ENCODE data around the gene COX6A1. TPM values are rescaled to one million over a fixed set of nuclear protein-coding genes. Genes with fewer than 3 reads are reported as not detected.

COX6A1 gene
- total and polyA plus RNA-seq, 2 experiments from 2014 or later, result 422 to 1,484 TPM

DNA sequence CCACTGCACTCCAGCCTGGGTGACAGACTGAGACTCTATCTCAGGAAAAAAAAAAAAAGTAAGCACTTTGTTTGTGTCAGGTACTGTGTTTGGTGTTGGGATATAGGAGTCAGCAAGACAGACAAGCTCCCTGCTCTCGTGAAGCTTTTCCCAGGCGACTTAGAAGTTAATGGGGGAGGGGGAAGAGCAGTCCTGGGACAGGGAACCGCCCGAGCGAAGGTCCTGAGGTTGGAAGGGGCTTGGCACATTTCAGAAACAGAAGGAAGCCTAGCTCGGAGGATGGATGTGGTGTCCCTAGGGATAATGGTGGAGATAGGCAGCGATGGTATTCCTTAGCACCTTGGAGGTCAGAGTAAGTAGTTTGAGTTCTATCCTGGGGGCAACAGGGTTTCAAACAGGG, 8.5 kb upstream of the COX6A1 start (continued):
- no peak for TF ChIP-seq ZNF462 (CRISPR knock-in tag; IDR thresholded peaks at IDR 0.05)
- no peak for TF ChIP-seq CREB1 (CRISPR knock-in tag; IDR thresholded peaks at IDR 0.05; ENCODE audit: low read depth)
- TF ChIP-seq POLR2AphosphoS5 (IDR thresholded peaks at IDR 0.05; ENCODE audit: low read depth), result no peak
- no peak for TF ChIP-seq ZNF331 (CRISPR knock-in tag; IDR thresholded peaks at IDR 0.05; ENCODE audit: low read depth)
- no peak for TF ChIP-seq STAT1 (IDR thresholded peaks at IDR 0.05; ENCODE audit: unreplicated experiment)
- TF ChIP-seq, protein P1, sequence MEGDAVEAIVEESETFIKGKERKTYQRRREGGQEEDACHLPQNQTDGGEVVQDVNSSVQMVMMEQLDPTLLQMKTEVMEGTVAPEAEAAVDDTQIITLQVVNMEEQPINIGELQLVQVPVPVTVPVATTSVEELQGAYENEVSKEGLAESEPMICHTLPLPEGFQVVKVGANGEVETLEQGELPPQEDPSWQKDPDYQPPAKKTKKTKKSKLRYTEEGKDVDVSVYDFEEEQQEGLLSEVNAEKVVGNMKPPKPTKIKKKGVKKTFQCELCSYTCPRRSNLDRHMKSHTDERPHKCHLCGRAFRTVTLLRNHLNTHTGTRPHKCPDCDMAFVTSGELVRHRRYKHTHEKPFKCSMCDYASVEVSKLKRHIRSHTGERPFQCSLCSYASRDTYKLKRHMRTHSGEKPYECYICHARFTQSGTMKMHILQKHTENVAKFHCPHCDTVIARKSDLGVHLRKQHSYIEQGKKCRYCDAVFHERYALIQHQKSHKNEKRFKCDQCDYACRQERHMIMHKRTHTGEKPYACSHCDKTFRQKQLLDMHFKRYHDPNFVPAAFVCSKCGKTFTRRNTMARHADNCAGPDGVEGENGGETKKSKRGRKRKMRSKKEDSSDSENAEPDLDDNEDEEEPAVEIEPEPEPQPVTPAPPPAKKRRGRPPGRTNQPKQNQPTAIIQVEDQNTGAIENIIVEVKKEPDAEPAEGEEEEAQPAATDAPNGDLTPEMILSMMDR (conservative IDR thresholded peaks at IDR 0.05; ENCODE audit: low read depth in 2 of 2), result no peak
- TF ChIP-seq EZH2 (IDR thresholded peaks at IDR 0.05; ENCODE audit: low read depth, unreplicated experiment), result no peak
- TF ChIP-seq NANOG (IDR thresholded peaks at IDR 0.05; ENCODE audit: borderline replicate concordance), result no peak
- TF ChIP-seq JUNB (IDR thresholded peaks at IDR 0.05; ENCODE audit: unreplicated experiment), result no peak
